ENCODE data around the gene MRPL48.

MRPL48 gene

DNA sequence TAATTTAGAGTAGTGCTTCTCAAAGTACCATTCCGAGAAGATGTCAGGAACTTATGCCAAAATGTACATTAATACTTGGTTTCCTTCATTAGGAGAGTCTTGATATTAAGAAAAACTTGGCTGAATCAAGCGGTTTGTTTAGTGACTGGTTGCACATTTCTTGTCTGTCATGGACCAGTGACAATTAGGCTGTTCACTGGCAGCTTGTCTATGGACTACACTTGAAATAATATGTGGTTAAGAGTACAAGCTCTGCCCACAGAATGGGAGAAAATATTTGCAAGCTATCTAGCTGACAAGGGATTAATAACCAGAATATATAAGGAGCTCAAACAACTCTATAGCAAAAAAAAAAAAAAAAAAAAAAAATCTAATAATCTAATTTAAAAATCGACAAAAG, 64.4 kb downstream of the MRPL48 start:
- no peak for DNase-seq

- no peak for DNase-seq
Observed at GRCh38 chr11:73854680-73855079, 67.0 kb downstream of the MRPL48 start.

GRCh38 chr11:73856031-73856567, 68.4 kb downstream of the MRPL48 start:
- DNase-seq: no peak

DNA sequence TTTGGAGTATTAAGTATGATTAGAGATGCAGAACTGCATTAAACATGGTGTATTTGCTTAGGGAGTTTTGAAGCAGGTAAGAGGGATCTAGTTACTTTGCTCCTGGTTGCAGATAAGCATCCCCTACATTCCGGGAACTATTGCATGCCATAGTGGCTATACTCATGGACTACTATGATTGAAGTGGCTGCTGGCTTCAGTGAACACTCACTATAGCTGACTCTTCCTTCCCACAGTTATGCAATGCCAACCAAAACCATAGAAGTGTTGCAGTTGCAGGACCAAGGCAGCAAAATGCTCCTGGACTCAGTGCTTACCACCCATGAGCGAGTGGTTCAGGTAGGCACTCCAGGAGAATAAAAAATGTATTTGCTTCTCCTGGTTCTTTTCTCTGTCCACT, 72.0 kb downstream of the MRPL48 start:
- DNase-seq: no peak

DNA sequence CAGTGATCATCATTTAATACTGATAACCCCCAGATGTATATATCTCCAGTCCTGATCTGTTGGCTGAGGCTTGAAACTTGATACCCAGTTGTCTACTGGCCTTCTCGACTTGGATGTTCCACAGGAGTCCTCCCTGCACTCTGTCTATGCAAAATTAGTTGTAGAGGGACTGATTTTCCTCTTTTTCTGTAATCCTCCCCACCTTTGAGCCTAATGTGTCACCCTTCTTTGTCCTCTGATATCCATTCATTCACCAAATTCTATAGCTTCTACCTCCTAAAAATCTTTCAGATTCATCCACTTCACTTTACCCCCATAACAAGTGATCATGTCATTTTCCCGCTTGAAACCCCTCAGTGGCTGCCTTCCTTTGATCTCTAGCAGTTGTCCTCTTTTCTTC, 72.5 kb downstream of the MRPL48 start:
- DNase-seq: no peak

DNA sequence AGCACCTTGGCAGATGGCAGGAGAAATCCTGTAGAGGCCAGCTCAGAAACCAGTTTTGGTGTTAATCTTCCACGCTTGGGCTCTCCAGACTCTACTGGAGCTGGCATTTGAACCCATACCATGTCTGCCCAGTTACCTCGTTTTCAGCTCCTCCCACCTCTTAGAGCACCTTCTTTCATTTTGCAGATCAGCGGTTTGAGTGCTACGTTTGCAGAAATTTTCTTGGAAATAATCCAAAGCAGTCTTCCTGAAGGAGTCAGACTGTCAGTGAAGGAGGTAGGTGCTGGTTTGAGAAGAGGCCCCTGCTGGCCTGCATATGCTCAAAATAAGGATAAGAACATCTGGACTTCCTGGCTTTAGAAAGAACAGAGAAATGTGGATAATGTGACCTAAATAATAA, 75.3 kb downstream of the MRPL48 start:
- DNase-seq: no peak

DNA sequence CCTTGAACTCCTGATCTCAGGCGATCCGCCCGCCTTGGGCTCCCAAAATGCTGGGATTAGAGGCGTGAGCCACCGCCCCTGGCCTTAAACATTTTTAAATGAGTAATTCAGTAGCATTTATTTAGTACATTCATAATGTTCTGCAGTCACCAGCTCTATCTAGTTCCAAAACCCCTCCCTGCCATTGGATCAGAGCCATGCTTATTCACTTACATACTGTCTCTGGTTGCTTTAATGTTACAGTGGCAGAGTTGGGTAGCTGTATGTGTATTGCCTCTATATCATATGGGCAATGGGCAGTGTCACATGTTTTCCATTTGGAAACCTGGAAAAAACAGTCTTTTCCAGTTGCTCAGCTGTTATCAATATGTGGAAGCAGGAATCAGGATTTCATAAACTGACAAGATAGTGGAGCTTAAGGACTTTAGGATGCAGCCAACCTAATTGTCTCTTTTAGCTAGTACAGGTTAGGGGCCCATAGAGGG, 78.5 kb downstream of the MRPL48 start:
- DNase-seq: no peak

DNA sequence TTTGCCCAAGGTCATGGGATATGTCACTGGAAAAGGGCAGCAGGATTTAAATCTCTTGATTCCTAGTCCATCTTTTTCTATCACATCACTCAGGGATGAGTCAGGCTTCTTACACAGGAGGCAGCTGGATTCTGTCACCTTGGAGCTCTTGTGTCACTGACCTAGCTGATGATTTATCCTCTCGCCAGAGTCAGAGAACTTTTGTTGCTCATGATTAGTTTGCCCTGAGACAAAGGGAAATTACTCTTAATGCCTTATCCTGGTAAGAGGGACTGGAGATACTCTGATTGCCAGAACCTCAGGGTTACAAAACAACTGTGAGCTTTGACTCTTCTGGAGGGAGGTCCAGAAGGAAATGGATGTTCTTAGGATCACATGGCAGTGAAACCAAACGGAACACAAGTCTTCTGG, 78.9 kb downstream of the MRPL48 start:
- DNase-seq: no peak

- DNase-seq: no peak
Observed at GRCh38 chr11:73869332-73869949, 81.8 kb downstream of the MRPL48 start.

DNA sequence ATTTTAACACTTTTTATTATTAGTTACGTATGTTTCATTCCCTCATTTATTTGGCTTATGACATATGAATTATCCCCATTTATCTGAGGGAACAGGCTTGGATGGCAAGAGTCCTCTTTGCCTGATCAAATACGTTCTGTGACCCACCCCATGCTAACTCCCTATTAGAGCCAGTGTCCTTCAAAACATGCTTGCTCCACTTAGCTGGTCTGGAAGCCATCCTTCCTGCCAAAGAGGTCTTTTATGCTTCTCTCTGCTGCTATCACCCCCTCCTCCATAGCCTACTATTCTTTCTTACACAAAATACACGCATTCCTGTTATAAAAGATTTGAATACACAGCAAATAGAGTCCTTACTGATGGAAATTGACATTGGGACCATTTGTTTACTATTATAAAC, 82.6 kb downstream of the MRPL48 start:
- no peak for DNase-seq

GRCh38 chr11:73872749-73873357, 85.2 kb downstream of the MRPL48 start:
- DNase-seq: no peak

DNA sequence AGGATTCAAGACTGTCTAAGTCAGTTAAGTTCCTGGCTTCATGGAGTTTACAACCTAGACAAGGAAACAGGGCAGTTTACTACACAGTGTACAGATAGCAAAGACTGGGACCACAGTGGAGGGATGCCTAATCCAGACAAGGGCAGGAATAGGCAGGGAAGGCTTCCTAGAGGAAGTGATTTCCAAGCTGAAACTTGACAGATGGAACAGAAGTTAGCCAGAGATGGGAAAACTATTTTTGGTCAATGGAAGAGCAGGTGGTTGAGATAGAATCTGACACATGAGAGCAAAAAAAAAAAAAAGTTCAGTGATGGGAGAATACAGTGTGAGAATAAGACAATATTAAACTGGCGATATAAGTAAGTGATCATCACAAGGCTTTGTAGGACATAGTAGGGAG, 87.7 kb downstream of the MRPL48 start:
- DNase-seq: peak; percentile 55

GRCh38 chr11:73875840-73876239, 88.2 kb downstream of the MRPL48 start:
- peak; percentile 40 for DNase-seq

- DNase-seq: peak; percentile 99
Observed at GRCh38 chr11:73876424-73877310, 89.0 kb downstream of the MRPL48 start, which contains the start of the genes COA4 and PAAF1. COA4 (minus strand) TSS chr11:73876846; CDS start chr11:73873378, 3,468 bp downstream. PAAF1 (plus strand) TSS chr11:73876999; CDS start chr11:73877022, 23 bp downstream.

- DNase-seq: no peak
Observed at GRCh38 chr11:73878771-73879170, 91.1 kb downstream of the MRPL48 start.

DNA sequence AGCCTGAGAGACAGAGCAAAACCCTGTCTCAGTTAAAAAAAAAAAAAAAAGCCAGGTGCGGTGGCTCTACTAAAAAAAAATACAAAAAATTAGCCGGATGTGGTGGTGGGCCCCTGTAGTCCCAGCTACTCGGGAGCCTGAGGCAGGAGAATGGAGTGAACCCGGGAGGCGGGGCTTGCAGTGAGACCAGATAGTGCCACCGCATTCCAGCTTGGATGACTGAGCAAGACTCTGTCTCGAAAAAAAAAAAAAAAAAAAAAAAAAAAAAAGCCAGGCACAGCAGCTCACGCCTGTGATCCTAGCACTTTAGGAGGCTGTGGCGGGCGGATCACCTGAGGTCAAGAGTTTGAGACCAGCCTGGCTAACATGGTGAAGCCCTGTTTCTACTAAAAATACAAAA, 92.8 kb downstream of the MRPL48 start:
- peak; percentile 82 for DNase-seq

GRCh38 chr11:73883856-73884255, 96.2 kb downstream of the MRPL48 start:
- DNase-seq: no peak

- DNase-seq: no peak
Observed at GRCh38 chr11:73888244-73888643, 100.6 kb downstream of the MRPL48 start.

DNA sequence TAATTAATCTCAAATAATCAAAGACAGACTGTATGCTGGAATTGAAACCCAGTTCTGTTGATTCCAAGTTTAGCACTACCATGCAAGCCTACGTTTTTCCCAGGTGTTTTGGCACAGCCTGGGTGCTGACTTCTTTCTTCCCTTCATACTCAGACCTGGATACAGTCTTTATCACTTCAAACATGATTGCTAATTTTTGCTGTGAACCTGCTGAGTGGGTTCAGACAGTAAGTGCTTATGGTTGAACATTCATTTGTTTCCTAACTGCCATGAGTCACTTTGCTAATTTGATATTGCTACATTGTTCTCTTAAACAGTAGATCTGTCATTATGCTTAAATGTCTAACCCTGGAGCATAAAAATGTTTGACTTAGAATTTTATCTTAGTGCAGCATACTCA, 101.3 kb downstream of the MRPL48 start:
- DNase-seq: no peak

DNA sequence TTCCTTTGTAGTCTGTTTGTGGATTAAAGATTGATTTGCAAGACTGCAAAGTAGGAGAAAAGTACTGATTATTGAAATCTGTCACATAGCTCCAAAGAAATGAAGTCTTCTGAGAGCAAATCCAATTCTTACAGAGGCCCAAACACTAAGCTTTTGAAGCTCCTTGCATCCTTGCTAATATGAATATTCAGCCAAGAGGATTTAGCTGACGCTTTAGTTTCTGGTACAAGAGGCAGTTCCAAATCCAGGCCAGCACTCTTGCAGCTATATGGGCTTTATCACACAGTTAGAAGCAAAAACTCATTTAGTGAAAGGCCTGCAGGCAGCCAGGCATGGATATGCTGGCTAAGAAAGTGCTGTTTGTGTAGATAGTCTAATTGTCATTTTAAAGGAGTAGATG, 101.9 kb downstream of the MRPL48 start:
- DNase-seq: no peak

GRCh38 chr11:73893041-73893440, 105.4 kb downstream of the MRPL48 start:
- DNase-seq: no peak

DNA sequence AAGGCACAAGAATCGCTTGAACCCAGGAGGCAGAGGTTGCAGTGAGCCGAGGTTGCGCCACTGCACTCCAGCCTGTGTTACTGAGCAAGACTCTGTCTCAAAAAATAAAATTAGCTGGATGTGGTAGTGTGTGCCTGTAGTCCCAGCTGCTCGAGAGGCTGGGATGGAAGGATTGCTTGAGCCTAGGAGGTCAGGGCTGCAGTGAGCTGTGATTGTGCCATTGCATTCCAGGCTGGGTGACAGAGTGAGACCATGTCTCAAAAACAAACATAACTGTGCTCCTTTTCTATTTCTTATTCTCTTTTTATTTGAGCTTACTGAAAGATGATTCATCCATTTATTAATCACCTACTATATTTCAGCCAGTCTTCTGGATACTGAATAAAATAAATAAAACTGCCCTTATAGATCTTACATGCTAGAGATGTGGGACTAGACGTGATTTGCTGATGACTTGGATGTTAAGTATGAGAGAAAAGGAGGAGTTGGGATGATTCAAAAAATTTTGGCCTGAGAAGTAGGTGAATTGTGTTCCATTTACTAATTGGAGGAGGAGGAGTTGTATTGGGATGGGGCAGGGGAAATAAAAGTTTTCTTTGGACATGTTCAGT, 107.2 kb downstream of the MRPL48 start:
- no peak for DNase-seq

- DNase-seq: no peak
Observed at GRCh38 chr11:73902303-73902702, 114.6 kb downstream of the MRPL48 start.
